ENCODE measurements around the gene AOPEP. TPM values are rescaled to one million over a fixed set of nuclear protein-coding genes. Genes with fewer than 3 reads are reported as not detected.

The AOPEP gene
- total and polyA plus RNA-seq, 2 of the 13 experiments (the other 11 are each of a cell fraction or from before 2014, with no cell fraction given), result 22.2 to 41.6 TPM

DNA sequence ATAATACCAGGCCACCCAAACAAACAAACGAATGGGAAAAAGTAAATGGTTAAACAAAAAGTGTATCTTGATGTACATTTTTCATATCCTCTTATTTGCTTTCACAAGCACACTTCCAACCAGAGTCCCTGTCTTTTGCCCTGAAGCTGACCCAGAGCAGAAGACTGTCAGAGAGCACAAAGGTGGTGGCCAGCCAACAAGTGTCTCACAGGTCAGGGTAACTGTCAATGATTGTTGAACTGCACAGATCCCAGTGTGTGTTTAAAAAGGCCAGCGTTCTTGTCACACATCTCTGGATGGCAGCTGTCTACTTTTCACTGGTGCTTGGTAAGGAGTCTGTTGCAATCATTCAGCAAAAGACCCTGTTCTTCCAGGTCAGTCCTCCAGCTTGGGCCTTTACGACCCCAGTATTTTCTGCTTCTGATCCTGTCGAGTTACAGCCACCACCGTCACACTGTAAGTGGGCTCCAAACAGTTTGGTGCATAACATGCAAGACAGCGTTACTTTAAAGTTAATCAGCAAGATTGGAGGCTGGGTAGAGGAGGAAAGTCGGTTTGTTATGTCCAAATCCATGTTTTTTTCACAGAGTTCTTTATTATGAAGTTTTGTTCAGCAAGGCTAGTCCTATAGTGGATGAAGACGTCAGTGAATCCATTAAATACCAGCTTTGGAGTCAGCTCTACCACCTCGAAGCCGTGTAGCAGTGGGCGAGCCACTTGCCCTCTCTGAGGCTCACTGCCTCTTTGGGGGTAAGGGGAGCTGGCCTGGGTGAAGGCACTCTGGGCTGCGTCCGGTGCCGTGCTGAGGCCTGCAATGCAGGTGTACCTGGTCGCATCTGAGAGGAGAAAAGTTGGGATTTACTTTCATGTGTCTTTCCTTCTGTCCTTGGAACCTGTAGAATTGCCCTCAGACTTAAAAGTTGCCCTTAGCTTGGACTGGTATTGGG lies 265.7 kb downstream of the AOPEP start (continued):
- TF ChIP-seq ZNF816 (CRISPR knock-in tag; IDR thresholded peaks at IDR 0.05; ENCODE audit: borderline replicate concordance) (no peak), ZFP36 (IDR thresholded peaks at IDR 0.05; ENCODE audit: borderline replicate concordance, low read depth, low read length, partially characterized antibody) (no peak), ZNF709 (CRISPR knock-in tag; IDR thresholded peaks at IDR 0.05) (no peak), ZNF207 (IDR thresholded peaks at IDR 0.05; ENCODE audit: borderline replicate concordance) (no peak), IRX3 (CRISPR knock-in tag; IDR thresholded peaks at IDR 0.05; ENCODE audit: borderline replicate concordance, low read depth) (no peak), ZNF234 (CRISPR knock-in tag; conservative IDR thresholded peaks at IDR 0.05) (no peak)
- TF ChIP-seq, protein P1, sequence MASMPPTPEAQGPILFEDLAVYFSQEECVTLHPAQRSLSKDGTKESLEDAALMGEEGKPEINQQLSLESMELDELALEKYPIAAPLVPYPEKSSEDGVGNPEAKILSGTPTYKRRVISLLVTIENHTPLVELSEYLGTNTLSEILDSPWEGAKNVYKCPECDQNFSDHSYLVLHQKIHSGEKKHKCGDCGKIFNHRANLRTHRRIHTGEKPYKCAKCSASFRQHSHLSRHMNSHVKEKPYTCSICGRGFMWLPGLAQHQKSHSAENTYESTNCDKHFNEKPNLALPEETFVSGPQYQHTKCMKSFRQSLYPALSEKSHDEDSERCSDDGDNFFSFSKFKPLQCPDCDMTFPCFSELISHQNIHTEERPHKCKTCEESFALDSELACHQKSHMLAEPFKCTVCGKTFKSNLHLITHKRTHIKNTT (CRISPR knock-in tag; IDR thresholded peaks at IDR 0.05), result no peak
- TF ChIP-seq, protein P2, sequence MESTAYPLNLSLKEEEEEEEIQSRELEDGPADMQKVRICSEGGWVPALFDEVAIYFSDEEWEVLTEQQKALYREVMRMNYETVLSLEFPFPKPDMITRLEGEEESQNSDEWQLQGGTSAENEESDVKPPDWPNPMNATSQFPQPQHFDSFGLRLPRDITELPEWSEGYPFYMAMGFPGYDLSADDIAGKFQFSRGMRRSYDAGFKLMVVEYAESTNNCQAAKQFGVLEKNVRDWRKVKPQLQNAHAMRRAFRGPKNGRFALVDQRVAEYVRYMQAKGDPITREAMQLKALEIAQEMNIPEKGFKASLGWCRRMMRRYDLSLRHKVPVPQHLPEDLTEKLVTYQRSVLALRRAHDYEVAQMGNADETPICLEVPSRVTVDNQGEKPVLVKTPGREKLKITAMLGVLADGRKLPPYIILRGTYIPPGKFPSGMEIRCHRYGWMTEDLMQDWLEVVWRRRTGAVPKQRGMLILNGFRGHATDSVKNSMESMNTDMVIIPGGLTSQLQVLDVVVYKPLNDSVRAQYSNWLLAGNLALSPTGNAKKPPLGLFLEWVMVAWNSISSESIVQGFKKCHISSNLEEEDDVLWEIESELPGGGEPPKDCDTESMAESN (CRISPR knock-in tag; conservative IDR thresholded peaks at IDR 0.05), result no peak
- TF ChIP-seq, protein P3, sequence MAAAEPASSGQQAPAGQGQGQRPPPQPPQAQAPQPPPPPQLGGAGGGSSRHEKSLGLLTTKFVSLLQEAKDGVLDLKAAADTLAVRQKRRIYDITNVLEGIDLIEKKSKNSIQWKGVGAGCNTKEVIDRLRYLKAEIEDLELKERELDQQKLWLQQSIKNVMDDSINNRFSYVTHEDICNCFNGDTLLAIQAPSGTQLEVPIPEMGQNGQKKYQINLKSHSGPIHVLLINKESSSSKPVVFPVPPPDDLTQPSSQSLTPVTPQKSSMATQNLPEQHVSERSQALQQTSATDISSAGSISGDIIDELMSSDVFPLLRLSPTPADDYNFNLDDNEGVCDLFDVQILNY (CRISPR knock-in tag; conservative IDR thresholded peaks at IDR 0.05), result no peak
- TF ChIP-seq, protein P4, sequence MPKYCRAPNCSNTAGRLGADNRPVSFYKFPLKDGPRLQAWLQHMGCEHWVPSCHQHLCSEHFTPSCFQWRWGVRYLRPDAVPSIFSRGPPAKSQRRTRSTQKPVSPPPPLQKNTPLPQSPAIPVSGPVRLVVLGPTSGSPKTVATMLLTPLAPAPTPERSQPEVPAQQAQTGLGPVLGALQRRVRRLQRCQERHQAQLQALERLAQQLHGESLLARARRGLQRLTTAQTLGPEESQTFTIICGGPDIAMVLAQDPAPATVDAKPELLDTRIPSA (CRISPR knock-in tag; IDR thresholded peaks at IDR 0.05; ENCODE audit: borderline replicate concordance), result no peak
- TF ChIP-seq, protein P5, sequence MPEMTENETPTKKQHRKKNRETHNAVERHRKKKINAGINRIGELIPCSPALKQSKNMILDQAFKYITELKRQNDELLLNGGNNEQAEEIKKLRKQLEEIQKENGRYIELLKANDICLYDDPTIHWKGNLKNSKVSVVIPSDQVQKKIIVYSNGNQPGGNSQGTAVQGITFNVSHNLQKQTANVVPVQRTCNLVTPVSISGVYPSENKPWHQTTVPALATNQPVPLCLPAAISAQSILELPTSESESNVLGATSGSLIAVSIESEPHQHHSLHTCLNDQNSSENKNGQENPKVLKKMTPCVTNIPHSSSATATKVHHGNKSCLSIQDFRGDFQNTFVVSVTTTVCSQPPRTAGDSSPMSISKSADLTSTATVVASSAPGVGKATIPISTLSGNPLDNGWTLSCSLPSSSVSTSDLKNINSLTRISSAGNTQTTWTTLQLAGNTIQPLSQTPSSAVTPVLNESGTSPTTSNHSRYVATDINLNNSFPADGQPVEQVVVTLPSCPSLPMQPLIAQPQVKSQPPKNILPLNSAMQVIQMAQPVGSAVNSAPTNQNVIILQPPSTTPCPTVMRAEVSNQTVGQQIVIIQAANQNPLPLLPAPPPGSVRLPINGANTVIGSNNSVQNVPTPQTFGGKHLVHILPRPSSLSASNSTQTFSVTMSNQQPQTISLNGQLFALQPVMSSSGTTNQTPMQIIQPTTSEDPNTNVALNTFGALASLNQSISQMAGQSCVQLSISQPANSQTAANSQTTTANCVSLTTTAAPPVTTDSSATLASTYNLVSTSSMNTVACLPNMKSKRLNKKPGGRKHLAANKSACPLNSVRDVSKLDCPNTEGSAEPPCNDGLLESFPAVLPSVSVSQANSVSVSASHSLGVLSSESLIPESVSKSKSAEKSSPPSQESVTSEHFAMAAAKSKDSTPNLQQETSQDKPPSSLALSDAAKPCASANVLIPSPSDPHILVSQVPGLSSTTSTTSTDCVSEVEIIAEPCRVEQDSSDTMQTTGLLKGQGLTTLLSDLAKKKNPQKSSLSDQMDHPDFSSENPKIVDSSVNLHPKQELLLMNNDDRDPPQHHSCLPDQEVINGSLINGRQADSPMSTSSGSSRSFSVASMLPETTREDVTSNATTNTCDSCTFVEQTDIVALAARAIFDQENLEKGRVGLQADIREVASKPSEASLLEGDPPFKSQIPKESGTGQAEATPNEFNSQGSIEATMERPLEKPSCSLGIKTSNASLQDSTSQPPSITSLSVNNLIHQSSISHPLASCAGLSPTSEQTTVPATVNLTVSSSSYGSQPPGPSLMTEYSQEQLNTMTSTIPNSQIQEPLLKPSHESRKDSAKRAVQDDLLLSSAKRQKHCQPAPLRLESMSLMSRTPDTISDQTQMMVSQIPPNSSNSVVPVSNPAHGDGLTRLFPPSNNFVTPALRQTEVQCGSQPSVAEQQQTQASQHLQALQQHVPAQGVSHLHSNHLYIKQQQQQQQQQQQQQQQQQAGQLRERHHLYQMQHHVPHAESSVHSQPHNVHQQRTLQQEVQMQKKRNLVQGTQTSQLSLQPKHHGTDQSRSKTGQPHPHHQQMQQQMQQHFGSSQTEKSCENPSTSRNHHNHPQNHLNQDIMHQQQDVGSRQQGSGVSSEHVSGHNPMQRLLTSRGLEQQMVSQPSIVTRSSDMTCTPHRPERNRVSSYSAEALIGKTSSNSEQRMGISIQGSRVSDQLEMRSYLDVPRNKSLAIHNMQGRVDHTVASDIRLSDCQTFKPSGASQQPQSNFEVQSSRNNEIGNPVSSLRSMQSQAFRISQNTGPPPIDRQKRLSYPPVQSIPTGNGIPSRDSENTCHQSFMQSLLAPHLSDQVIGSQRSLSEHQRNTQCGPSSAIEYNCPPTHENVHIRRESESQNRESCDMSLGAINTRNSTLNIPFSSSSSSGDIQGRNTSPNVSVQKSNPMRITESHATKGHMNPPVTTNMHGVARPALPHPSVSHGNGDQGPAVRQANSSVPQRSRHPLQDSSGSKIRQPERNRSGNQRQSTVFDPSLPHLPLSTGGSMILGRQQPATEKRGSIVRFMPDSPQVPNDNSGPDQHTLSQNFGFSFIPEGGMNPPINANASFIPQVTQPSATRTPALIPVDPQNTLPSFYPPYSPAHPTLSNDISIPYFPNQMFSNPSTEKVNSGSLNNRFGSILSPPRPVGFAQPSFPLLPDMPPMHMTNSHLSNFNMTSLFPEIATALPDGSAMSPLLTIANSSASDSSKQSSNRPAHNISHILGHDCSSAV (CRISPR knock-in tag; IDR thresholded peaks at IDR 0.05; ENCODE audit: borderline replicate concordance), result no peak
- TF ChIP-seq, protein P6, sequence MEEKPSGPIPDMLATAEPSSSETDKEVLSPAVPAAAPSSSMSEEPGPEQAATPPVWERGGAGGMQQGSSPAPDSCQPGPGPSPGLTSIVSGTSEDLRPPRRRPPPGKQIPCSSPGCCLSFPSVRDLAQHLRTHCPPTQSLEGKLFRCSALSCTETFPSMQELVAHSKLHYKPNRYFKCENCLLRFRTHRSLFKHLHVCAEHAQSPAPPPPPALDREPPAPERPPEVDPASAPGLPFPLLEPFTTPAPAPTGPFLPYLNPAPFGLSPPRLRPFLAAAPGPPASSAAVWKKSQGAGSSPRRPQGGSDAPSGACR (CRISPR knock-in tag; IDR thresholded peaks at IDR 0.05), result peak; percentile 94
- TF ChIP-seq, protein P7, sequence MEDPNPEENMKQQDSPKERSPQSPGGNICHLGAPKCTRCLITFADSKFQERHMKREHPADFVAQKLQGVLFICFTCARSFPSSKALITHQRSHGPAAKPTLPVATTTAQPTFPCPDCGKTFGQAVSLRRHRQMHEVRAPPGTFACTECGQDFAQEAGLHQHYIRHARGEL (CRISPR knock-in tag; IDR thresholded peaks at IDR 0.05), result no peak
